OCI-LY7 (cell line): ENCODE data around the gene DOLPP1. TPM values are rescaled to one million over a fixed set of nuclear protein-coding genes. Genes with fewer than 3 reads are reported as not detected.

ENCODE experiments used
- BruUV-seq: library from RNA; stranded (reverse); fragments of 400-500 nt; replicated peaks from 2 replicates; lab custom pipeline; 2021; lab: Mats Ljungman, UMichigan
- CTCF ChIA-PET: fragments of 300-600 bp; sonication (Branson Sonifier 250); formaldehyde crosslinking; loops from one replicate; lab custom pipeline; 2022; ENCODE audit warnings: antibody characterized with exemption; ENCODE audit not compliant: unreplicated experiment; lab: Charles Lee
- POLR2A ChIA-PET: fragments of 300-600 bp; sonication (Branson Sonifier 250); formaldehyde crosslinking; loops from one replicate; lab custom pipeline; 2022; ENCODE audit warnings: antibody characterized with exemption; lab: Charles Lee
- DNase-seq: peaks from one replicate; pipeline ENCODE4 v3.0.0-alpha.2; 2015; ENCODE audit warnings: low spot score
- H2AFZ ChIP-seq: fragments of 200-600 bp; sonication (generic), shearing (Covaris generic); 2 replicates; pipeline ENCODE4 v1.6.1; 2014; ENCODE audit warnings: mild to moderate bottlenecking, antibody characterized with exemption, low read length, moderate library complexity
- H3K27ac ChIP-seq: fragments of 200-600 bp; sonication (generic); 2 replicates; pipeline ENCODE4 v1.5.1; 2014; ENCODE audit warnings: mixed run types, low read depth, mild to moderate bottlenecking, moderate library complexity, low read length, inconsistent platforms; ENCODE audit not compliant: poor library complexity, severe bottlenecking
- H3K36me3 ChIP-seq: fragments of 200-600 bp; sonication (generic); 2 replicates; pipeline ENCODE4 v1.6.1; 2014; ENCODE audit warnings: mild to moderate bottlenecking, antibody characterized with exemption, low read length, moderate library complexity, mixed read lengths; ENCODE audit not compliant: insufficient read depth
- H3K4me1 ChIP-seq: fragments of 200-600 bp; sonication (generic); 2 replicates; pipeline ENCODE4 v1.5.1; 2014; ENCODE audit warnings: mild to moderate bottlenecking, low read length; ENCODE audit not compliant: insufficient read depth, poor library complexity, severe bottlenecking
- H3K4me2 ChIP-seq: fragments of 200-600 bp; sonication (generic); 2 replicates; pipeline ENCODE4 v1.6.1; 2014; ENCODE audit warnings: mild to moderate bottlenecking, low read length
- H3K4me3 ChIP-seq: fragments of 200-600 bp; sonication (generic); 2 replicates; pipeline ENCODE4 v1.5.1; 2014; ENCODE audit warnings: mild to moderate bottlenecking, low read depth, low read length; ENCODE audit not compliant: poor library complexity, severe bottlenecking
- H3K79me2 ChIP-seq: fragments of 200-600 bp; sonication (generic); 2 replicates; pipeline ENCODE4 v1.6.1; 2016; ENCODE audit warnings: low read depth, mild to moderate bottlenecking, low read length, moderate library complexity, mixed read lengths; ENCODE audit not compliant: insufficient read depth
- H3K9me2 ChIP-seq: fragments of 200-600 bp; sonication (generic); 2 replicates; pipeline ENCODE4 v1.6.1; 2016; ENCODE audit warnings: mild to moderate bottlenecking, low read length, mixed read lengths; ENCODE audit not compliant: insufficient read depth
- H3K9me3 ChIP-seq: fragments of 200-600 bp; sonication (generic); 2 replicates; pipeline ENCODE4 v1.6.1; 2014; ENCODE audit warnings: mild to moderate bottlenecking, mixed run types, low read length, mixed read lengths
- H4K20me1 ChIP-seq: fragments of 200-600 bp; sonication (generic); 2 replicates; pipeline ENCODE4 v1.6.1; 2014; ENCODE audit warnings: mild to moderate bottlenecking, antibody characterized with exemption, low read length, moderate library complexity, mixed read lengths; ENCODE audit not compliant: insufficient read depth
- CTCF ChIP-seq: fragments of 200-600 bp; sonication (generic); conservative IDR thresholded peaks from 2 replicates; pipeline ENCODE4 v1.5.1; 2014; ENCODE audit warnings: mild to moderate bottlenecking, antibody characterized with exemption, low read length, moderate library complexity, mixed read lengths
- EZH2phosphoT487 ChIP-seq: fragments of 200-600 bp; sonication (generic); IDR thresholded peaks from 2 replicates; pipeline ENCODE4 v1.6.1; 2018; ENCODE audit warnings: low read depth, borderline replicate concordance, mild to moderate bottlenecking, mixed run types, antibody characterized with exemption, low read length, moderate library complexity, mixed read lengths
- intact Hi-C: fragments of 100-400 bp; cut with micrococcal nuclease; formaldehyde crosslinking; loops from one replicate; pipeline ENCODE4 v1.10.0; 2022; ENCODE audit not compliant: unreplicated experiment
- total RNA-seq, 2 experiments: library from RNA; depleted of rRNA in 1 of 2; stranded (reverse); fragments of >200 nt in 1 of 2; shearing (Covaris generic) in 1 of 2; gene quantifications; 2 replicates each; pipeline ENCODE4 v1.2.3, GENCODE V29; 2014 to 2022

DOLPP1 gene
- total RNA-seq, 2 experiments from 2014 or later, result 16.9 TPM

- BruUV-seq, result no TSS peak
- no peak for DNase-seq
- no peaks in the 10 kb centered on the region for H4K20me1 ChIP-seq
These were observed 52.2 kb downstream of the DOLPP1 start for GRCh38 chr9:129133082-129133481.

GRCh38 chr9:129135476-129135875 lies 54.6 kb downstream of the DOLPP1 start:
- ChIA-PET POLR2A (interaction anchor here (0.6 kb wide), 2 partner anchors 29 to 106 kb away, joined by 3 read pairs; no protein-coding TSS in a partner anchor), CTCF (interaction anchor here (0.6 kb wide), 1 partner anchor 37 kb away, joined by 3 read pairs; no protein-coding TSS in a partner anchor)
- Histone ChIP-seq H3K4me3 (no peak overlapping the region), H3K36me3 (peaks cover 61% of the 10 kb centered on the region), H3K4me1 (peaks cover 16% of the 10 kb centered on the region), H3K9me3 (no peaks in the 10 kb centered on the region), H3K79me2 (no peaks in the 10 kb centered on the region), H3K4me2 (no peak overlapping the region), H3K9me2 (no peaks in the 10 kb centered on the region), H4K20me1 (no peaks in the 10 kb centered on the region), H3K27ac (no peak overlapping the region), H2AFZ (no peak overlapping the region)
- intact Hi-C loops, result no loop called here
- TF ChIP-seq CTCF, result no peak
- DNase-seq, result no peak
- no TSS peak for BruUV-seq

More at GRCh38 chr9:129133082-129133481, 52.2 kb downstream of the DOLPP1 start:
- no peaks in the 10 kb centered on the region for H3K4me1 ChIP-seq
- H3K9me2 ChIP-seq, result no peaks in the 10 kb centered on the region
- H3K79me2 ChIP-seq, result no peaks in the 10 kb centered on the region
- H3K9me3 ChIP-seq, result no peaks in the 10 kb centered on the region
- POLR2A ChIA-PET, result interaction anchor here (0.6 kb wide), 1 partner anchor 534 kb away, joined by 5 read pairs; no protein-coding TSS in a partner anchor
- H3K36me3 ChIP-seq, result peaks cover 70% of the 10 kb centered on the region
- TF ChIP-seq CTCF, result no peak
- TF ChIP-seq EZH2phosphoT487, result no peak
- no peak overlapping the region for H2AFZ ChIP-seq
- intact Hi-C loops, result no loop called here
- H3K4me2 ChIP-seq, result no peak overlapping the region
- H3K4me3 ChIP-seq, result no peak overlapping the region
- H3K27ac ChIP-seq, result no peak overlapping the region
- CTCF ChIA-PET, result no interaction called here

GRCh38 chr9:129136446-129137035 lies 55.6 kb downstream of the DOLPP1 start:
- CTCF ChIA-PET, result interaction anchor here (0.6 kb wide), 1 partner anchor 36 kb away, joined by 3 read pairs; no protein-coding TSS in a partner anchor
- peaks cover 50% of the 10 kb centered on the region for H3K36me3 ChIP-seq

More at GRCh38 chr9:129136446-129137035, 55.6 kb downstream of the DOLPP1 start:
- Histone ChIP-seq H4K20me1 (no peaks in the 10 kb centered on the region), H3K4me3 (no peak overlapping the region), H3K79me2 (no peaks in the 10 kb centered on the region; the same call in 1 of the 2 replicates), H3K9me3 (no peaks in the 10 kb centered on the region), H2AFZ (no peak overlapping the region), H3K27ac (no peak overlapping the region), H3K4me2 (no peak overlapping the region), H3K4me1 (peaks cover 27% of the 10 kb centered on the region), H3K9me2 (no peaks in the 10 kb centered on the region)
- POLR2A ChIA-PET, result no interaction called here
- BruUV-seq, result no TSS peak
- intact Hi-C loops, result no loop called here
- DNase-seq, result no peak
- TF ChIP-seq EZH2phosphoT487 (no peak), CTCF (no peak)
